Mesothelial cell of epicardium (in vitro differentiated cells): ENCODE measurements around the gene MYZAP. TPM values are rescaled to one million over a fixed set of nuclear protein-coding genes. Genes with fewer than 3 reads are reported as not detected.

Experiments used
- DNase-seq, 2 experiments: peaks; one replicate each; pipeline ENCODE4 v3.0.0; 2021; ENCODE audit warnings: low spot score in 2 of 2; ENCODE audit not compliant: unreplicated experiment in 2 of 2
- H3K27ac Mint-ChIP-seq: 2 replicates; pipeline ENCODE4 v1.8.0; 2021; ENCODE audit warnings: mixed read lengths
- H3K27me3 Mint-ChIP-seq: 2 replicates; pipeline ENCODE4 v1.8.0; 2021; ENCODE audit warnings: low read depth, mixed read lengths
- H3K36me3 Mint-ChIP-seq: 2 replicates; pipeline ENCODE4 v1.8.0; 2021; ENCODE audit warnings: mixed read lengths
- H3K4me1 Mint-ChIP-seq: 2 replicates; pipeline ENCODE4 v1.8.0; 2021; ENCODE audit warnings: mixed read lengths
- H3K4me3 Mint-ChIP-seq: 2 replicates; pipeline ENCODE4 v1.8.0; 2021; ENCODE audit warnings: mild to moderate bottlenecking, moderate library complexity, mixed read lengths
- H3K9me3 Mint-ChIP-seq: 2 replicates; pipeline ENCODE4 v1.8.0; 2021; ENCODE audit warnings: mixed read lengths
- total RNA-seq: library from RNA; stranded (reverse); gene quantifications from 3 replicates; pipeline ENCODE4 v1.2.1, GENCODE V29; 2021
- TF ChIP-seq, protein P1 (sequence below): fragments of 200-600 bp; sonication (generic); IDR thresholded peaks from one replicate; pipeline ENCODE4 v1.5.0; 2021; ENCODE audit warnings: antibody characterized with exemption; ENCODE audit not compliant: unreplicated experiment

Gene MYZAP
- total RNA-seq, 1 donor from 2014 or later, result 3.3 TPM

DNA sequence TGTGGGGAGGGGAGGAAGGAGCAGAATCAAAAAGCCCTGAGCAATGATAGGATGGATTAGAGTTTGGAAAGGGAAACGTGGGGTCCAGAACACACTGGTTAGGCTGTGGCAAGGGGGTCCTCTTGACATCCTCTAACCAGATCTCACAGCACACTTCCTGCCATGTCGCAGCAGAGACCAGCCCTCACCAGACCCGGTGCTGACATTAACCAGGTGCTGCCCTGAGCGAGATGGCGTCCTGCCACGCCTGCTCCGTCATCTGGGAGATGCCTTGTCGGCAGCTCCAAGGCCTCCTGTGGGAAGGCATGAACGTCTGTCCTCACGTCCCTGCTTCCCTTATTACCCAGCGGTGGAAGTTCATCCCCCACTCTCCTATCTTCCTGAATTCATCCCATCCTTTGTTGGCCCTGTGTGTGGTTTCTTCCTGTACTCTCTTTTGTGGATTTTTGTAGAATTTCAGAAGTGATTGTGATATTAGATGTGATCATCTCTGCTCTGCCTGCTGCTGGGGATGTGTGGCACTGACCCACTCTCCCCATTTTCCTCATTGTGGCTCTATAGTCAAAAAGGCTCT is 29.4 kb upstream of the MYZAP start:
- DNase-seq, result no peak

GRCh38 chr15:57563416-57563815 is 28.3 kb upstream of the MYZAP start:
- Mint-ChIP-seq H3K27me3 (no peaks in the 10 kb centered on the region), H3K27ac (no peak overlapping the region), H3K36me3 (no peaks in the 10 kb centered on the region), H3K9me3 (no peaks in the 10 kb centered on the region), H3K4me1 (peaks cover 27% of the 10 kb centered on the region), H3K4me3 (no peak overlapping the region)
- TF ChIP-seq, protein P1, sequence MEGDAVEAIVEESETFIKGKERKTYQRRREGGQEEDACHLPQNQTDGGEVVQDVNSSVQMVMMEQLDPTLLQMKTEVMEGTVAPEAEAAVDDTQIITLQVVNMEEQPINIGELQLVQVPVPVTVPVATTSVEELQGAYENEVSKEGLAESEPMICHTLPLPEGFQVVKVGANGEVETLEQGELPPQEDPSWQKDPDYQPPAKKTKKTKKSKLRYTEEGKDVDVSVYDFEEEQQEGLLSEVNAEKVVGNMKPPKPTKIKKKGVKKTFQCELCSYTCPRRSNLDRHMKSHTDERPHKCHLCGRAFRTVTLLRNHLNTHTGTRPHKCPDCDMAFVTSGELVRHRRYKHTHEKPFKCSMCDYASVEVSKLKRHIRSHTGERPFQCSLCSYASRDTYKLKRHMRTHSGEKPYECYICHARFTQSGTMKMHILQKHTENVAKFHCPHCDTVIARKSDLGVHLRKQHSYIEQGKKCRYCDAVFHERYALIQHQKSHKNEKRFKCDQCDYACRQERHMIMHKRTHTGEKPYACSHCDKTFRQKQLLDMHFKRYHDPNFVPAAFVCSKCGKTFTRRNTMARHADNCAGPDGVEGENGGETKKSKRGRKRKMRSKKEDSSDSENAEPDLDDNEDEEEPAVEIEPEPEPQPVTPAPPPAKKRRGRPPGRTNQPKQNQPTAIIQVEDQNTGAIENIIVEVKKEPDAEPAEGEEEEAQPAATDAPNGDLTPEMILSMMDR, result no peak
- DNase-seq, result no peak

More for the DNA sequence above, 29.4 kb upstream of the MYZAP start:
- no peaks in the 10 kb centered on the region for H3K27me3 Mint-ChIP-seq
- H3K4me1 Mint-ChIP-seq, result peaks cover 19% of the 10 kb centered on the region
- H3K4me3 Mint-ChIP-seq, result no peak overlapping the region
- H3K9me3 Mint-ChIP-seq, result peaks cover 4% of the 10 kb centered on the region
- H3K27ac Mint-ChIP-seq, result no peak overlapping the region
- TF ChIP-seq, protein P1, result no peak
- peaks cover 3% of the 10 kb centered on the region for H3K36me3 Mint-ChIP-seq

GRCh38 chr15:57565311-57565710 is 26.4 kb upstream of the MYZAP start:
- Mint-ChIP-seq H3K27ac (no peak overlapping the region), H3K4me1 (peaks cover 27% of the 10 kb centered on the region), H3K4me3 (no peak overlapping the region), H3K36me3 (no peaks in the 10 kb centered on the region), H3K9me3 (no peaks in the 10 kb centered on the region), H3K27me3 (no peaks in the 10 kb centered on the region)
- no peak for DNase-seq
- TF ChIP-seq, protein P1, result no peak

DNA sequence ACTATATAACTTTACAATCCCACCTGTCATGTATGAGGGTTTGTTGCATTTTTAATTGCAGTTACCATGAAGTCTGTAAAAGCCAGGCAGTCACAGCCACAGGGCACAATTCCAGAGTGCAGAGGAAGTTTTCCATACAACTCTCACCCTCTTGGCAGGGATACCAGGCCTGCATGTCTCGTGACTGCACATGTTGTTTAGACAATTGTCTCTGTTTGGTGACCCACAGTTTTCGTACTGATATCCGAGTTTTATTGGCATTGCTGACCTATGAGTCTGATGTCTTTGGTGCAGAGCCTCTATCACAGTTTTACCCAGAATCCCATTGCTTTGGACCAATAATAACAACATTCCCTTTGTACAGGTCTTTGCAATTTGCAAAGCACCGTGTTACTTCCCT is 24.9 kb upstream of the MYZAP start:
- H3K4me3 Mint-ChIP-seq, result no peak overlapping the region

DNA sequence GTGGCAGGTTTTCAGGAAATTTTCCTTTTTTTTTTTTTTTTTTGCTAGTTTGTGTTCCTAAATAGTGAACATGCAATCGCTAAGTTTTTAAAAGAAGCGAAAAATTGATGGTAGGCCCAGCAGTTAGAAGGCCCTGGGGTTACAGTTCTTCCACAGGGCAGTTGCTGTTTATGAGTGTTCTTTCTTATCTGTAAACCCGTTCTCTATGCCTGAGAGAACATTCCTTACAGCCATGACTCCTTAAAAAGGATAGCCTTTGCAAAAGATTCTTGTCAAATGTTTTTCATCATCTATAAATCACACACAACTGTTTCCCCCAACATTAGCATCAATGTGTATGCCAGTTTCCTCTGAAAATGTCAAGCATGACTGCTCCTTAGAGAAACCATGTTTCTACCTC is 23.8 kb upstream of the MYZAP start:
- H3K27me3 Mint-ChIP-seq, result no peaks in the 10 kb centered on the region
- no peak overlapping the region for H3K4me3 Mint-ChIP-seq
- DNase-seq, result no peak
- no peaks in the 10 kb centered on the region for H3K36me3 Mint-ChIP-seq
- H3K27ac Mint-ChIP-seq, result peak overlapping the region; percentile 52
- TF ChIP-seq, protein P1, result no peak
- H3K9me3 Mint-ChIP-seq, result no peaks in the 10 kb centered on the region
- H3K4me1 Mint-ChIP-seq, result peaks cover 12% of the 10 kb centered on the region

More for the DNA sequence above, 24.9 kb upstream of the MYZAP start:
- TF ChIP-seq, protein P1, result no peak
- no peak for DNase-seq
- H3K27me3 Mint-ChIP-seq, result no peaks in the 10 kb centered on the region
- H3K4me1 Mint-ChIP-seq, result peaks cover 22% of the 10 kb centered on the region
- no peaks in the 10 kb centered on the region for H3K9me3 Mint-ChIP-seq
- H3K36me3 Mint-ChIP-seq, result no peaks in the 10 kb centered on the region
- no peak overlapping the region for H3K27ac Mint-ChIP-seq

- peak overlapping the region; percentile 52 for H3K27ac Mint-ChIP-seq
- H3K9me3 Mint-ChIP-seq, result no peaks in the 10 kb centered on the region
Observed at GRCh38 chr15:57568299-57568698, 23.4 kb upstream of the MYZAP start.

More at GRCh38 chr15:57568299-57568698, 23.4 kb upstream of the MYZAP start:
- Mint-ChIP-seq H3K4me3 (no peak overlapping the region), H3K4me1 (peaks cover 10% of the 10 kb centered on the region), H3K36me3 (no peaks in the 10 kb centered on the region), H3K27me3 (no peaks in the 10 kb centered on the region)
- DNase-seq, result no peak
- TF ChIP-seq, protein P1, result no peak
